MM.1S (cell line): Measurements from ENCODE around the gene RRP1.

Experiments
- EZH2 ChIP-seq: fragments of 300-600 bp; sonication (generic); optimal IDR thresholded peaks from 2 replicates; pipeline ENCODE3; 2017; ENCODE audit warnings: low read depth, mild to moderate bottlenecking, antibody characterized with exemption, low read length, mixed read lengths
- TF ChIP-seq, protein P1 (sequence below): fragments of 300-600 bp; sonication (generic); IDR thresholded peaks from 2 replicates; pipeline ENCODE4 v1.5.1; 2016; ENCODE audit warnings: antibody characterized with exemption, low read length, mixed read lengths

GRCh38 chr21:43808832-43809251, 19.5 kb downstream of the RRP1 start:
- TF ChIP-seq, protein P1, sequence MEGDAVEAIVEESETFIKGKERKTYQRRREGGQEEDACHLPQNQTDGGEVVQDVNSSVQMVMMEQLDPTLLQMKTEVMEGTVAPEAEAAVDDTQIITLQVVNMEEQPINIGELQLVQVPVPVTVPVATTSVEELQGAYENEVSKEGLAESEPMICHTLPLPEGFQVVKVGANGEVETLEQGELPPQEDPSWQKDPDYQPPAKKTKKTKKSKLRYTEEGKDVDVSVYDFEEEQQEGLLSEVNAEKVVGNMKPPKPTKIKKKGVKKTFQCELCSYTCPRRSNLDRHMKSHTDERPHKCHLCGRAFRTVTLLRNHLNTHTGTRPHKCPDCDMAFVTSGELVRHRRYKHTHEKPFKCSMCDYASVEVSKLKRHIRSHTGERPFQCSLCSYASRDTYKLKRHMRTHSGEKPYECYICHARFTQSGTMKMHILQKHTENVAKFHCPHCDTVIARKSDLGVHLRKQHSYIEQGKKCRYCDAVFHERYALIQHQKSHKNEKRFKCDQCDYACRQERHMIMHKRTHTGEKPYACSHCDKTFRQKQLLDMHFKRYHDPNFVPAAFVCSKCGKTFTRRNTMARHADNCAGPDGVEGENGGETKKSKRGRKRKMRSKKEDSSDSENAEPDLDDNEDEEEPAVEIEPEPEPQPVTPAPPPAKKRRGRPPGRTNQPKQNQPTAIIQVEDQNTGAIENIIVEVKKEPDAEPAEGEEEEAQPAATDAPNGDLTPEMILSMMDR: no peak
- no peak for TF ChIP-seq EZH2
